ENCODE data around the gene GNPTAB.

Gene GNPTAB

GRCh38 chr12:101839324-101840283 is 8.8 kb upstream of the GNPTAB start:
- H3K9ac ChIP-seq = no peak overlapping the region
- H3K36me3 ChIP-seq (ENCODE audit: control insufficient read depth, insufficient read depth, low read length) = no peaks in the 10 kb centered on the region
- no peak overlapping the region for H3K4me3 ChIP-seq (ENCODE audit: low read depth, low read length)
- H3K9me3 ChIP-seq (ENCODE audit: control insufficient read depth, low read length) = no peaks in the 10 kb centered on the region
- no peaks in the 10 kb centered on the region for H3K27me3 ChIP-seq (ENCODE audit: control insufficient read depth, insufficient read depth, low read length)
- TF ChIP-seq, protein P1, sequence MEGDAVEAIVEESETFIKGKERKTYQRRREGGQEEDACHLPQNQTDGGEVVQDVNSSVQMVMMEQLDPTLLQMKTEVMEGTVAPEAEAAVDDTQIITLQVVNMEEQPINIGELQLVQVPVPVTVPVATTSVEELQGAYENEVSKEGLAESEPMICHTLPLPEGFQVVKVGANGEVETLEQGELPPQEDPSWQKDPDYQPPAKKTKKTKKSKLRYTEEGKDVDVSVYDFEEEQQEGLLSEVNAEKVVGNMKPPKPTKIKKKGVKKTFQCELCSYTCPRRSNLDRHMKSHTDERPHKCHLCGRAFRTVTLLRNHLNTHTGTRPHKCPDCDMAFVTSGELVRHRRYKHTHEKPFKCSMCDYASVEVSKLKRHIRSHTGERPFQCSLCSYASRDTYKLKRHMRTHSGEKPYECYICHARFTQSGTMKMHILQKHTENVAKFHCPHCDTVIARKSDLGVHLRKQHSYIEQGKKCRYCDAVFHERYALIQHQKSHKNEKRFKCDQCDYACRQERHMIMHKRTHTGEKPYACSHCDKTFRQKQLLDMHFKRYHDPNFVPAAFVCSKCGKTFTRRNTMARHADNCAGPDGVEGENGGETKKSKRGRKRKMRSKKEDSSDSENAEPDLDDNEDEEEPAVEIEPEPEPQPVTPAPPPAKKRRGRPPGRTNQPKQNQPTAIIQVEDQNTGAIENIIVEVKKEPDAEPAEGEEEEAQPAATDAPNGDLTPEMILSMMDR (IDR thresholded peaks at IDR 0.05) = peak; percentile 92
- no peaks in the 10 kb centered on the region for H3K4me1 ChIP-seq
- peak overlapping the region; percentile 8 for H2AFZ ChIP-seq
- H3K27ac ChIP-seq = no peak overlapping the region
- no peaks in the 10 kb centered on the region for H3K79me2 ChIP-seq
- no peak overlapping the region for H3K4me2 ChIP-seq (ENCODE audit: low read length)

- Histone ChIP-seq H3K4me2 (ENCODE audit: low read length) (no peak overlapping the region), H3K9me3 (ENCODE audit: control insufficient read depth, low read length) (no peaks in the 10 kb centered on the region), H3K27me3 (ENCODE audit: control insufficient read depth, insufficient read depth, low read length) (no peaks in the 10 kb centered on the region), H2AFZ (peak overlapping the region; percentile 5), H3K9ac (no peak overlapping the region), H3K4me1 (no peaks in the 10 kb centered on the region), H3K79me2 (no peaks in the 10 kb centered on the region), H3K36me3 (ENCODE audit: control insufficient read depth, insufficient read depth, low read length) (no peaks in the 10 kb centered on the region), H3K27ac (no peak overlapping the region), H3K4me3 (ENCODE audit: low read depth, low read length) (no peak overlapping the region)
- TF ChIP-seq, protein P1 (IDR thresholded peaks at IDR 0.05) = no peak
Measured at GRCh38 chr12:101838628-101839323, 8.0 kb upstream of the GNPTAB start.

GRCh38 chr12:101832030-101832429 is 1.3 kb upstream of the GNPTAB start:
- peaks cover 5% of the 10 kb centered on the region for H3K4me1 ChIP-seq
- no peak overlapping the region for H3K27ac ChIP-seq
- H3K27me3 ChIP-seq (ENCODE audit: control insufficient read depth, insufficient read depth, low read length) = no peaks in the 10 kb centered on the region
- TF ChIP-seq, protein P1 (IDR thresholded peaks at IDR 0.05) = no peak
- H3K9ac ChIP-seq = no peak overlapping the region
- no peaks in the 10 kb centered on the region for H3K79me2 ChIP-seq
- H3K36me3 ChIP-seq (ENCODE audit: control insufficient read depth, insufficient read depth, low read length) = no peaks in the 10 kb centered on the region
- no peak overlapping the region for H3K4me3 ChIP-seq (ENCODE audit: low read depth, low read length)
- H3K9me3 ChIP-seq (ENCODE audit: control insufficient read depth, low read length) = no peaks in the 10 kb centered on the region
- H3K4me2 ChIP-seq (ENCODE audit: low read length) = no peak overlapping the region
- H2AFZ ChIP-seq = peak overlapping the region; percentile 82

DNA sequence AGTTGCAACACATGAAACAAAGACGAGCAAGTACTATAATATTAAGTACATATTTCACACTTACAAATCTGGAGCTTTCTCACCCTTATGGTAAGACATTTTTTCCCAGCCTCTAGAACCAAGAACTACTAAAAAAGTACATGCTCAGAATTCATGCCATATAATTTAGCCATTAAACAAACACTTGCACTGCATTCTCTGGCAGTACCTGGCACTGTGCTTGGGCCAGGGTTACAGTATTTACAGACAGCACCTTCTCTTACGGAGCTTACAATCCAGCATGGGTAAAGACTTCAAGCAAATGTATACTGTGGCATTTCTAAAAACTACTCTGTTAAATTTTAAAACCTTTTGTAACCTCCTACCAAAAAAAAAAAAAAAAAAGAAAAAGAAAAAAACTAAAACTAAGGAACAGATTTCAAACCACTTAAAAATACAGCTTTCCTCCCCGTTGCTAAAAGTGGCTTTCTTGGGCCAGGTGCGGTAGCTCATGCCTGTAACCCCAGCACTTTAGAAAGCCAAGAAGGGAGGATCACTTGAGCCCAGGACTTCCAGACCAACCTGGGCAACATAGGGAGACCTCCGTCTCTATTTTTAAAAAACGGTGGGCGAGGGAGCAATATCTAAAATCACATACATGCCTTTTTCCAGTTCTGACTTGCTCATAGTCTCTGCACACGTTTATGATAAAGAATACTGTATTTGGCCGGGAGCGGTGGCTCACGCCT is 956 bp downstream of the GNPTAB start:
- Histone ChIP-seq H3K27me3 (ENCODE audit: control insufficient read depth, insufficient read depth, low read length) (no peaks in the 10 kb centered on the region), H3K4me1 (peaks cover 9% of the 10 kb centered on the region), H3K9me3 (ENCODE audit: control insufficient read depth, low read length) (no peaks in the 10 kb centered on the region), H3K4me3 (ENCODE audit: low read depth, low read length) (peak overlapping the region; percentile 72), H3K79me2 (no peaks in the 10 kb centered on the region), H3K4me2 (ENCODE audit: low read length) (peak overlapping the region; percentile 86), H2AFZ (peak overlapping the region; percentile 81), H3K27ac (peak overlapping the region; percentile 66), H3K36me3 (ENCODE audit: control insufficient read depth, insufficient read depth, low read length) (no peaks in the 10 kb centered on the region), H3K9ac (no peak overlapping the region)
- TF ChIP-seq, protein P1 (IDR thresholded peaks at IDR 0.05) = no peak
